ENCODE results near the gene ATP8B3.

DNA sequence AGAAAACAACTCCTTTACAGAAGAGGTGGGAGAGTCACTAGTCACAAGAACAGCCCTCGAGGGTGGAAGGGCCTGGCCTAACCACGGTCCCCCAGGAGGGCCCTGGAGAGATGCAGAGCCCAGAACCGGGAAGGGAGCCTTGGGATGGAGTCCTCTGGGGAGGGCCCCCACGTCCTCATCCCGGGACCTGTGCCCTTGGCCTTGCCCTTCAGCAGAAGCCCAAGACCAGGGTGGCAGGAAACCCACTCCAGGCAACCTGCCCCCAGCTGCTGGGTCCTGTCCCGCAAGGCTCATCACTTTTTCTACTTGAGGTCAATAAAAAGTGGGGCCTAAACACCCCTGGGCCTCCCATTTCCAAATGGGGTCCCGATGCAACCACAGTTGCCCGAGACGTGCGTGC lies 2.3 kb upstream of the ATP8B3 start:
- no peak for TF ChIP-seq POLR2A (IDR thresholded peaks at IDR 0.05)
- TF ChIP-seq CTCF (IDR thresholded peaks at IDR 0.05): no peak
